HCT116 (cell line): ENCODE data around the gene ZNF423. TPM values are rescaled to one million over a fixed set of nuclear protein-coding genes. Genes with fewer than 3 reads are reported as not detected.

Source experiments
- ATAC-seq: fragments of 200-7000 bp; cut with Tn5 transposase; 2 replicates; pipeline ENCODE4 v1.9.1; 2020; ENCODE audit warnings: mild to moderate bottlenecking, moderate library complexity
- BruUV-seq: library from RNA; stranded (reverse); fragments of 400-500 nt; replicated peaks from 2 replicates; lab custom pipeline; 2021; lab: Mats Ljungman, UMichigan
- CTCF ChIA-PET: fragments of 300-600 bp; sonication (Branson Sonifier 250); formaldehyde crosslinking; loops from one replicate; lab custom pipeline; 2021; ENCODE audit warnings: antibody characterized with exemption; lab: Charles Lee
- POLR2A ChIA-PET: fragments of 300-600, 350-600 bp; sonication (Branson Sonifier 250); formaldehyde crosslinking; loops from one replicate; lab custom pipeline; 2021; ENCODE audit warnings: antibody characterized with exemption; lab: Charles Lee
- RAD21 ChIA-PET, 2 experiments: fragments of 300-600 bp; sonication (Branson Sonifier 250); formaldehyde crosslinking; loops; one replicate each; lab custom pipeline; 2023; ENCODE audit warnings: low total read pairs in 2 of 2; ENCODE audit not compliant: uncharacterized antibody in 2 of 2, unreplicated experiment in 2 of 2, low non-redundant PET in 1 of 2; lab: Charles Lee
- DNase-seq: peaks from one replicate; pipeline ENCODE4 v3.0.0-alpha.2; 2010; ENCODE audit warnings: low read depth, low spot score
- H2AFZ ChIP-seq: fragments of 200-600 bp; shearing (Covaris generic), sonication (generic); 2 replicates; pipeline ENCODE4 v1.6.1; 2017; ENCODE audit warnings: low read depth, mixed run types, mixed read lengths, antibody characterized with exemption, low read length; ENCODE audit not compliant: poor library complexity, severe bottlenecking
- H3K27ac ChIP-seq: 2 replicates; pipeline ENCODE4 v1.5.1; 2012; ENCODE audit warnings: low read depth, low read length
- H3K27me3 ChIP-seq: fragments of 200-600 bp; sonication (generic); 2 replicates; pipeline ENCODE4 v1.6.1; 2016; ENCODE audit warnings: mixed run types, low read length, mixed read lengths; ENCODE audit not compliant: insufficient read depth
- H3K36me3 ChIP-seq, 2 experiments: fragments of 200-500 bp in 1 of 2; fragments of 200-600 bp in 1 of 2; sonication (Bioruptor generic) in 1 of 2; sonication (generic) in 1 of 2; 2 replicates each; pipeline versions ENCODE4 v1.5.1 to v1.6.1; 2014 to 2016; ENCODE audit warnings: low read length in 2 of 2, inconsistent platforms in 1 of 2, mixed read lengths in 1 of 2, mixed run types in 1 of 2; ENCODE audit not compliant: insufficient read depth in 2 of 2, control insufficient read depth in 1 of 2
- H3K4me1 ChIP-seq, 2 experiments: fragments of 200-600 bp in 1 of 2; sonication (generic) in 1 of 2; 2 replicates each; pipeline versions ENCODE4 v1.5.1 to v1.6.1; 2012 to 2017; ENCODE audit warnings: low read length in 2 of 2, inconsistent platforms in 1 of 2, mild to moderate bottlenecking in 1 of 2, mixed read lengths in 1 of 2, mixed run types in 1 of 2, moderate library complexity in 1 of 2; ENCODE audit not compliant: insufficient read depth in 2 of 2, control insufficient read depth in 1 of 2
- H3K4me2 ChIP-seq: fragments of 200-600 bp; sonication (generic); 2 replicates; pipeline ENCODE4 v1.6.1; 2017; ENCODE audit warnings: mixed run types, low read length, mixed read lengths
- H3K4me3 ChIP-seq, 2 experiments: fragments of 200-600 bp in 1 of 2; sonication (generic) in 1 of 2; replicated peaks in 1 of 2; 2 replicates each; pipeline ENCODE4 v1.5.1; 2011 to 2016; ENCODE audit warnings: low read length in 2 of 2, control low read depth in 1 of 2, low read depth in 1 of 2, mild to moderate bottlenecking in 1 of 2, mixed read lengths in 1 of 2, mixed run types in 1 of 2
- H3K79me2 ChIP-seq: fragments of 200-600 bp; sonication (generic); 2 replicates; pipeline ENCODE4 v1.6.1; 2017; ENCODE audit warnings: mild to moderate bottlenecking, mixed run types, low read length, moderate library complexity, mixed read lengths; ENCODE audit not compliant: insufficient read depth
- H3K9ac ChIP-seq: fragments of 200-600 bp; sonication (generic); 2 replicates; pipeline ENCODE4 v1.6.1; 2016; ENCODE audit warnings: low read length, mixed read lengths
- H3K9me2 ChIP-seq: fragments of 200-600 bp; sonication (generic), shearing (Covaris generic); 2 replicates; pipeline ENCODE4 v1.6.1; 2017; ENCODE audit warnings: mixed run types, mild to moderate bottlenecking, moderate library complexity; ENCODE audit not compliant: insufficient read depth
- H3K9me3 ChIP-seq, 2 experiments: fragments of 200-500 bp in 1 of 2; fragments of 200-600 bp in 1 of 2; sonication (Bioruptor generic) in 1 of 2; sonication (generic) in 1 of 2; 2 replicates each; pipeline ENCODE4 v1.6.1; 2014 to 2017; ENCODE audit warnings: low read length in 2 of 2, mixed read lengths in 2 of 2, inconsistent platforms in 1 of 2, low read depth in 1 of 2, mild to moderate bottlenecking in 1 of 2, mixed run types in 1 of 2, moderate library complexity in 1 of 2; ENCODE audit not compliant: control insufficient read depth in 1 of 2, insufficient read depth in 1 of 2
- H4K20me1 ChIP-seq: fragments of 200-600 bp; sonication (generic), shearing (Covaris generic); 2 replicates; pipeline ENCODE4 v1.6.1; 2017; ENCODE audit warnings: mixed run types, mild to moderate bottlenecking, moderate library complexity; ENCODE audit not compliant: insufficient read depth
- CTCF ChIP-seq, 3 experiments: fragments of 200-600 bp in 1 of 3; sonication (generic) in 1 of 3; IDR thresholded peaks in 2 of 3; conservative IDR thresholded peaks in 1 of 3; 2 replicates each; pipeline ENCODE4 v1.5.1; 2012 to 2017; ENCODE audit warnings: low read depth in 2 of 3, low read length in 2 of 3, antibody characterized with exemption in 1 of 3, borderline replicate concordance in 1 of 3, control low read depth in 1 of 3, mild to moderate bottlenecking in 1 of 3, mixed read lengths in 1 of 3, mixed run types in 1 of 3, moderate library complexity in 1 of 3; ENCODE audit not compliant: insufficient read depth in 1 of 3
- EGR1 ChIP-seq: IDR thresholded peaks from 2 replicates; pipeline ENCODE4 v1.6.1; 2012; ENCODE audit warnings: low read depth
- EZH2 ChIP-seq: fragments of 200-600 bp; sonication (generic); IDR thresholded peaks from 2 replicates; pipeline ENCODE4 v1.6.1; 2017; ENCODE audit warnings: antibody characterized with exemption, mixed run types
- EZH2phosphoT487 ChIP-seq: fragments of 200-600 bp; IDR thresholded peaks from 2 replicates; pipeline ENCODE4 v1.6.1; 2018; ENCODE audit warnings: antibody characterized with exemption, borderline replicate concordance
- RAD21 ChIP-seq: IDR thresholded peaks from 2 replicates; pipeline ENCODE4 v1.6.1; 2012; ENCODE audit warnings: low read depth, mild to moderate bottlenecking
- intact Hi-C: fragments of 100-400 bp; cut with micrococcal nuclease; formaldehyde crosslinking; loops from 2 replicates; pipeline ENCODE4 v1.10.0; 2022
- total RNA-seq: library from RNA; stranded (reverse); gene quantifications from one replicate; pipeline ENCODE4 v1.2.1, GENCODE V29; 2021; ENCODE audit not compliant: unreplicated experiment

The ZNF423 gene
- total RNA-seq, 1 experiment from 2014 or later = 0.22 TPM

GRCh38 chr16:49464877-49465504, 390.9 kb downstream of the ZNF423 start:
- no peak overlapping the region for H3K27ac ChIP-seq
- no peaks in the 10 kb centered on the region for H3K79me2 ChIP-seq
- ATAC-seq (peak; percentile 88), DNase-seq (no peak)
- RAD21 ChIA-PET = no interaction called here
- intact Hi-C loops = no loop called here
- no peaks in the 10 kb centered on the region for H3K36me3 ChIP-seq
- H2AFZ ChIP-seq = no peak overlapping the region
- no peaks in the 10 kb centered on the region for H3K9me2 ChIP-seq
- CTCF ChIA-PET = interaction anchor here (0.7 kb wide), 1 partner anchor 11 kb away, joined by 3 read pairs; no protein-coding TSS in a partner anchor
- no TSS peak for BruUV-seq
- no peaks in the 10 kb centered on the region for H3K9me3 ChIP-seq
- POLR2A ChIA-PET = no interaction called here
- H3K27me3 ChIP-seq = 0 out of 2 replicates have a peak, but pooled peaks cover 5% of the 10 kb centered on the region
- no peaks in the 10 kb centered on the region for H4K20me1 ChIP-seq
- TF ChIP-seq RAD21 (no peak), EZH2 (no peak), CTCF (IDR thresholded peaks at IDR 0.05 in 2 of 3, conservative IDR thresholded peaks at IDR 0.05 in 1 of 3; ENCODE audit: borderline replicate concordance in 1 of 3, insufficient read depth in 1 of 3, low read depth in 2 of 3, low read length in 2 of 3) (peak in 2 of 3 experiments; percentile 78 to 81; a peak in 4 of 6 replicates)
- H3K4me1 ChIP-seq = no peaks in the 10 kb centered on the region
- no peak overlapping the region for H3K4me2 ChIP-seq
- H3K9ac ChIP-seq = no peak overlapping the region
- H3K4me3 ChIP-seq = no peak overlapping the region

GRCh38 chr16:49464093-49464492, 391.8 kb downstream of the ZNF423 start:
- H3K27me3 ChIP-seq = 0 out of 2 replicates have a peak, but pooled peaks cover 5% of the 10 kb centered on the region
- no peak for DNase-seq
- CTCF ChIA-PET = interaction anchor here (0.7 kb wide), 1 partner anchor 1822 kb away, joined by 3 read pairs; no protein-coding TSS in a partner anchor
- no peak overlapping the region for H3K4me3 ChIP-seq
- no peaks in the 10 kb centered on the region for H3K9me2 ChIP-seq
- BruUV-seq = no TSS peak
- no peaks in the 10 kb centered on the region for H3K36me3 ChIP-seq
- H3K79me2 ChIP-seq = no peaks in the 10 kb centered on the region
- no peaks in the 10 kb centered on the region for H3K9me3 ChIP-seq
- H2AFZ ChIP-seq = no peak overlapping the region
- TF ChIP-seq EGR1 = no peak
- TF ChIP-seq RAD21 = no peak
- no peak for TF ChIP-seq EZH2phosphoT487
- POLR2A ChIA-PET = interaction anchor here (0.8 kb wide), 1 partner anchor 134 kb away, joined by 3 read pairs; no protein-coding TSS in a partner anchor
- no peaks in the 10 kb centered on the region for H3K4me1 ChIP-seq
- no peak overlapping the region for H3K4me2 ChIP-seq
- ATAC-seq = no peak
- H3K9ac ChIP-seq = no peak overlapping the region
- no peak overlapping the region for H3K27ac ChIP-seq
- RAD21 ChIA-PET = no interaction called here
- intact Hi-C loops = no loop called here
- no peaks in the 10 kb centered on the region for H4K20me1 ChIP-seq
